Measurements from ENCODE around the gene CACYBP.

Gene CACYBP

DNA sequence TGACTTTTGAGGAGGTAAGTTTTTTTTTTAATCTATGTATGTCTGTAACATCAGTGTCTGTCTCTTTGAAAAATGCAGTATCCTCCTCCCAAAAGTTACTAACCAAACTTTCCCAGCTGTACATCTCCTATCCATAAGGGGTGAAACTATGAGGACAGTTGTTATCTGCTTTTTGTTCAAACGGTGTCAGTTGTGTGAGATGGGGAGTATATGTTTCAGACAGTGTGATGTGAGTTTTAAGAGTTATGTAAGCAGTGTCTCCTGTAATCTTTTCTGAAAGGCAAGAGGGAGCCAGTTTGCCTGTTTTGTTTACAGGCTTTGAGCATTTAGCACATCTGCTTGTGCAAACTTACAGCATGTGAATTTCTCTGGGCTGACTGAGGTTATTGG is 34.8 kb upstream of the CACYBP start:
- in situ Hi-C loops (cut with HindIII; ENCODE audit: low sequenced_read_pairs): no loop called here
- TF ChIP-seq, protein P1, sequence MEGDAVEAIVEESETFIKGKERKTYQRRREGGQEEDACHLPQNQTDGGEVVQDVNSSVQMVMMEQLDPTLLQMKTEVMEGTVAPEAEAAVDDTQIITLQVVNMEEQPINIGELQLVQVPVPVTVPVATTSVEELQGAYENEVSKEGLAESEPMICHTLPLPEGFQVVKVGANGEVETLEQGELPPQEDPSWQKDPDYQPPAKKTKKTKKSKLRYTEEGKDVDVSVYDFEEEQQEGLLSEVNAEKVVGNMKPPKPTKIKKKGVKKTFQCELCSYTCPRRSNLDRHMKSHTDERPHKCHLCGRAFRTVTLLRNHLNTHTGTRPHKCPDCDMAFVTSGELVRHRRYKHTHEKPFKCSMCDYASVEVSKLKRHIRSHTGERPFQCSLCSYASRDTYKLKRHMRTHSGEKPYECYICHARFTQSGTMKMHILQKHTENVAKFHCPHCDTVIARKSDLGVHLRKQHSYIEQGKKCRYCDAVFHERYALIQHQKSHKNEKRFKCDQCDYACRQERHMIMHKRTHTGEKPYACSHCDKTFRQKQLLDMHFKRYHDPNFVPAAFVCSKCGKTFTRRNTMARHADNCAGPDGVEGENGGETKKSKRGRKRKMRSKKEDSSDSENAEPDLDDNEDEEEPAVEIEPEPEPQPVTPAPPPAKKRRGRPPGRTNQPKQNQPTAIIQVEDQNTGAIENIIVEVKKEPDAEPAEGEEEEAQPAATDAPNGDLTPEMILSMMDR (IDR thresholded peaks at IDR 0.05; ENCODE audit: low read depth, low read length, missing control alignments): no peak
- H3K4me3 ChIP-seq (ENCODE audit: low read depth, low read length): no peak overlapping the region
- no peak for DNase-seq (ENCODE audit: low read depth)

DNA sequence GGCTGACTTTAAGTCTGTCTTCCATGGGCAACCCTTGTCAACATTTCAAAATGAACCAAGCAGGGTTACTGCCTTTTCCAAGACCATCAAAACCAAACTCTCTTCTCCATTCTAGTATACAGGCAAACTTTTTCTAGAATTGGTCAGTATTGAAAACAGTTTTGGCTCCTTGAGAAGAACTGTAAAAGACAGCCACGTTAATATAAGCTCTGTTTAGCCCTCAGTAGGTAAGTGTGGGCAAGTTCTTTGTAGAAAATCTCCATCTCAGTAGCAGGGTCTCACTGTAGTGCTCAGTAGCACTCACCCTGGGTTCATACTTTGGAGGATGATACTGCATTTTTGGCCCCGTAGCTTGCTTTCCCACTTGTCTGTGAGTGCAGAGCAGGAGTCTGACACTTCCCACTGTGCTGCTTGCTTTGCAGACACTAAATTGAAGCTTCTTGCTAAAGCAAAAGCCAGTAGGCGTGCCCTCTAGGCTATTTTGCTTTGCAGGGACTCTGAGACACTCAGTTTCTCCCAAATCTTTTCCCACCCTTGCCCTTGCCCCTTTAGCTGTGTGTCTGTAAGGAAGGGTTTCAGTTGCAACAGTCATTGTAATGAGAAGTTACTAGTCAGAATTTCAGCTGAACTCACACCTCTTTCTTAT is 34.3 kb upstream of the CACYBP start:
- DNase-seq (ENCODE audit: low read depth): no peak
- TF ChIP-seq, protein P1 (IDR thresholded peaks at IDR 0.05; ENCODE audit: low read depth, low read length, missing control alignments): no peak
- H3K4me3 ChIP-seq (ENCODE audit: low read depth, low read length): no peak overlapping the region
- in situ Hi-C loops (cut with HindIII; ENCODE audit: low sequenced_read_pairs): no loop called here

DNA sequence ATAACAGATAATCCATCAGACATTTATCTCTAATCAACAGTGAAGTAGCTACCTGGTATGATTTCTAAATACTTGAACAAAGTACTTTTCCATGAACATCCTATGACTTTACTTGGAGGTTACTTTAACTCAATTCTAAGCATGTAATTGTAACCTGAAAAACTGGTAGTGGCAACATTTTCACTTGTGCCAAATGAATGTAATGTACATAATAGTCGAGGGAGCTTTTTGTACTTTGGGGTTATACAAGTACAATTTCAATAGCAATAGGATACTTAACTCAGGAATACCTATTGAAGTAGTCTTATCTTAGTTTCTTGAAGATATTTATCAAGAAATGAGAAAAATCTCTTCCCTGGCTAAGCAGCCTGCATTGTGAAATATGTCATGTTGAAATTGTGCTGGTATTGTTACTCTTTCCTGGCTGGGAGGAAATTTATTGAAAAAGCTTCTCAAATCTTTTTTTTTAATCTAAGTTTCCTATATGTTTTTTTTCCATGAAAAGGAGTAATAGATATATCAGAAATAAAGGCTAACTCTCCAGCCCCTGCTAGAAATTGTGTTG is 33.7 kb upstream of the CACYBP start:
- TF ChIP-seq, protein P1 (IDR thresholded peaks at IDR 0.05; ENCODE audit: low read depth, low read length, missing control alignments): no peak
- H3K4me3 ChIP-seq (ENCODE audit: low read depth, low read length): no peak overlapping the region
- in situ Hi-C loops (cut with HindIII; ENCODE audit: low sequenced_read_pairs): no loop called here
- no peak for DNase-seq (ENCODE audit: low read depth)

DNA sequence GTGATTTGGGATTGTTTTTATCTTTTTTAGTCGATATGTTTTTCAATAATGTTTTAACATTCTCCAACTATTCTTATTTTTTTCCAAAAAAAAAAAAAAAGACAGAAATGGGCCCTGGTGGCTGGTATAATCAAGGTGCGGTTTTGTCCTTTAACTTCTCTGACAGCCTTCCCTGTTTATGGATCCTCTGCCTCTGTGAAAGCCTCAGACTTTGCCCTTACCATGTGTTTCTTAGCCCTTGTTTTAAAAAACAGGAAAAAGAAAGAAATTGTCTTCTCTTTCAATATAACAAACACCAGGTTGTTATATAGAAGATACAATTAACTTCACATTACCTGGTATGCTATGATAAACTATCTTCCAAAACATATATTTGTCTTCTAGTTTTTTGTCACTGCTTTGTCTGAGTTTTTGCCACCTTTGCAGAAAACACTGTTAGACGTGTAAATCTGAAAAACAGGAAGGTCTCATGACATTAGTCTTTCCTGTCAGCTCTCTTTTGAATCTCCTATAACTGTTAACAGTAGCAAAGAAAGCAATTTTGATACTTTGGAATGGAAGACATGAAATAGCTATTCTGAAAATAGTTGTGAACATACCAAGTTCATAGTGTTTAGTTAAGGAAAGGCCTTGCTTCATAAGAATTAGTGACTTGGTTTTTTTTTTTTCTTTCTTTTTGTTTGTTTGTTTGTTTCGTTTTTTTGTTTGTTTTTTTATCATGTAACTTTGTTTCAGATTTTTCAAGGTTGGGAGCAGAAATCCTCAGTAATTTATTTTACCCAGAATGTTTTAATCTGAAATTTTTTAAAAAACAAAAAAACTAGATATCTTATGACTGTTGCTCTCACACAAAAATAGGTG is 31.7 kb upstream of the CACYBP start:
- in situ Hi-C loops (cut with HindIII; ENCODE audit: low sequenced_read_pairs): no loop called here
- no peak overlapping the region for H3K4me3 ChIP-seq (ENCODE audit: low read depth, low read length)
- DNase-seq (ENCODE audit: low read depth): no peak

DNA sequence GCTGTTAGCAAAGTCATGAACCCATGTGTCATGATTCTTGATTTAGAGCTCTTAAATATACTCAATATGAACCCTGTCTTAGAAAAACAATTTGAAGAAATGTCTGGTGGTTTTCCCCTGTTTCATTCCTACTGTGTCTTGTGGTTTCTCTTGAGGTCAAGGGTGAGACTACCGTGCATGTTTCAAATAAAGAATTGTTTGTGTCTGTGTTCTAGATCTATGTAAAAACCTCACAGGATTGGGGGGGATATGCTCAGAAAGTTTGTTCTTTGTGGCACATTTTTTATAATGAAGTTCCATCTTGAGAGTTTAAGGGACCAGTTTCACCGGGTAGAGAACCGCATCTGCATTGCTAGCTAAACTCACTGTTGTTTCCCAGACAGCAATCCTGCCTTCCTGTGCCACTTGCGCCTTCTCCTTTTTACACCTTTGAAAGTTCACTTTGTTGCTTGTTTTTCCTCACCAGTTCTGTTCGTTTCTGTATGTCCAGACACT is 30.9 kb upstream of the CACYBP start:
- in situ Hi-C loops (cut with HindIII; ENCODE audit: low sequenced_read_pairs): no loop called here
- peak; percentile 87 for DNase-seq (ENCODE audit: low read depth)
- H3K4me3 ChIP-seq (ENCODE audit: low read depth, low read length): no peak overlapping the region
- TF ChIP-seq, protein P1 (IDR thresholded peaks at IDR 0.05; ENCODE audit: low read depth, low read length, missing control alignments): no peak

More for the DNA sequence above, 31.7 kb upstream of the CACYBP start:
- TF ChIP-seq, protein P1 (IDR thresholded peaks at IDR 0.05; ENCODE audit: low read depth, low read length, missing control alignments): no peak

DNA sequence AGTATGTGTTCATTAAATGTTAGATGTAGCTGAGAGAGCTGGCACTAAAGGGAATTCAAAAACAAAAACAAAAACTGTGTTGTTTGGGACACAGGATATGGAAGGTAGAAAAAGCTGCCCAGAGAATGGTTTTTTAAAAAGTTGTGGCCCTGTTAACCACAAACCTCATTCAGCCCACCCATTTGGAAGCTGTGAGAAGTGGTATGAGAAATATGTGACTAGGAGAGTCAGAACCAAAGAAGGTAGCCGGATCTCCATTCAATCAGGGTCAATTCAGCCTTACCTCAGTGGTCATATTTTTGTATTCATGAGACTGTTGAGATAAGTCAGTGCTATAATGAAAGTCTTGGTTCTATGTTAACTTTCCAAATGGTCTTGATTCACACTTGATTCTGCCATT is 29.8 kb upstream of the CACYBP start:
- no peak overlapping the region for H3K4me3 ChIP-seq (ENCODE audit: low read depth, low read length)
- peak; percentile 63 for DNase-seq (ENCODE audit: low read depth)
- TF ChIP-seq, protein P1 (IDR thresholded peaks at IDR 0.05; ENCODE audit: low read depth, low read length, missing control alignments): no peak
- in situ Hi-C loops (cut with HindIII; ENCODE audit: low sequenced_read_pairs): no loop called here
